Measurements from ENCODE around the gene HSPB9.

Gene HSPB9

GRCh38 chr17:42079541-42079940 is 43.1 kb upstream of the HSPB9 start:
- Mint-ChIP-seq H3K27me3 (ENCODE audit: low read depth) (peaks cover 16% of the 10 kb centered on the region), H3K27ac (no peak overlapping the region), H3K36me3 (ENCODE audit: low read depth) (no peaks in the 10 kb centered on the region), H3K9me3 (no peaks in the 10 kb centered on the region), H3K4me1 (peaks cover 13% of the 10 kb centered on the region), H3K4me3 (no peak overlapping the region)
- no peak for TF ChIP-seq CTCF (IDR thresholded peaks at IDR 0.05; ENCODE audit: unreplicated experiment in 3 of 3)

- Mint-ChIP-seq H3K9me3 (no peaks in the 10 kb centered on the region), H3K27me3 (ENCODE audit: low read depth) (peaks cover 6% of the 10 kb centered on the region), H3K4me3 (no peak overlapping the region), H3K36me3 (ENCODE audit: low read depth) (no peaks in the 10 kb centered on the region), H3K4me1 (peaks cover 13% of the 10 kb centered on the region), H3K27ac (no peak overlapping the region)
- TF ChIP-seq CTCF (IDR thresholded peaks at IDR 0.05; ENCODE audit: unreplicated experiment in 3 of 3), result no peak
Observed at GRCh38 chr17:42081516-42082129, 41.0 kb upstream of the HSPB9 start.

- H3K27ac Mint-ChIP-seq, result peak overlapping the region in 1 of 3 experiments; percentile 50
- no peaks in the 10 kb centered on the region for H3K9me3 Mint-ChIP-seq
- no peak overlapping the region for H3K4me3 Mint-ChIP-seq
- H3K36me3 Mint-ChIP-seq (ENCODE audit: low read depth), result no peaks in the 10 kb centered on the region
- H3K27me3 Mint-ChIP-seq (ENCODE audit: low read depth), result peaks cover 4% of the 10 kb centered on the region
- peaks cover 29% of the 10 kb centered on the region for H3K4me1 Mint-ChIP-seq
- TF ChIP-seq CTCF (IDR thresholded peaks at IDR 0.05; ENCODE audit: unreplicated experiment in 3 of 3), result no peak
Observed at GRCh38 chr17:42087042-42087701, 35.4 kb upstream of the HSPB9 start.

DNA sequence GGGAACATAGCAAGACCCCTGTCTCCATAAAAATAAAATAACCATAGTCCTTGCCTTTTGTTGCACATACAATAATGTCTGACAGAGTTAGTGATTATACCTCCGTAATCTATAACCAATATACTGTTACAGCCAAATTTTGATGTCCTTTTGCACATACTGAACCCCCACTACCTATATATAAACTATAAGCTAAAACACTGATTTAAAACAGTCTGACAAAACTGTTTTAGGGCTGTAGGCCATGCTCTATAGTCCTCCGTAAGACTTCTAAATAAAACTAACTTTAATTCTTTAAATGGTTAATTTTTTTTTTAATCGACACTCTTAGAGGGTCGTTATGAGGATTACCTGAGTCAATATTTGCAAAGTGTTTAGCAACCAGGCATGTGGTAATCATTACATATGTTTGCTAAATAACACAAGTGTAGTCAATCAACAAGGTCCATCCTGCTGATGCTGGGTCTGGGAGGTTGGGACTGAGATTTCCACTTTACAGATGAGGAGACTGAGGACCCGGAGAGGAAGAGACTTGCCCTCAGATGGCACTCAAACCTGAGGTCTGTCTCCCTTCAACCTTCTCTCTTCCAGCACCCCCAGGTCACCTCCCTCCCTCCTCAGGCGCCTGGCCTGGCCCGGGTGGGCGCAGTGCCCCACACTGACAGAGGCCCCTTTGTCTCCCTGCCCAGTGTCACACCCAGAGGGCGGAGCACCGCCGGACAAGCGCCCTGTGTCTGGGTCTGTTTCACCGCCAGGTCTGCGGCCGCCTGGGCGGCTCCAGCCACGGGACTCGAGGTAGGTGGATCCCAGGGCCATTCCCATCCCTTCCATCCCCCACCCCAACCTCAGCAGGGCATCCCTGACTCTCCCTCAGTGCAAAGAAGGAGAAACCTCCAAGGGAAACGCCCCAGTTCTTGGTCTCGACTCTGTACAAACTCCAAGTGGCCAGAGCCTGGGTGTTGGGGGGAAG is 34.6 kb upstream of the HSPB9 start:
- H3K27me3 Mint-ChIP-seq (ENCODE audit: low read depth), result peaks cover 4% of the 10 kb centered on the region
- TF ChIP-seq CTCF (IDR thresholded peaks at IDR 0.05; ENCODE audit: unreplicated experiment in 3 of 3), result no peak

GRCh38 chr17:42088736-42089135 is 33.9 kb upstream of the HSPB9 start:
- no peak for TF ChIP-seq CTCF (IDR thresholded peaks at IDR 0.05; ENCODE audit: unreplicated experiment in 3 of 3)
- no peak overlapping the region for H3K4me3 Mint-ChIP-seq

More for the DNA sequence above, 34.6 kb upstream of the HSPB9 start:
- H3K27ac Mint-ChIP-seq, result peak overlapping the region in 1 of 3 experiments; percentile 50
- no peak overlapping the region for H3K4me3 Mint-ChIP-seq
- peaks cover 29% of the 10 kb centered on the region for H3K4me1 Mint-ChIP-seq
- H3K36me3 Mint-ChIP-seq (ENCODE audit: low read depth), result no peaks in the 10 kb centered on the region
- no peaks in the 10 kb centered on the region for H3K9me3 Mint-ChIP-seq

More at GRCh38 chr17:42088736-42089135, 33.9 kb upstream of the HSPB9 start:
- Mint-ChIP-seq H3K36me3 (ENCODE audit: low read depth) (no peaks in the 10 kb centered on the region), H3K9me3 (no peaks in the 10 kb centered on the region), H3K27me3 (ENCODE audit: low read depth) (peaks cover 4% of the 10 kb centered on the region), H3K27ac (no peak overlapping the region), H3K4me1 (peaks cover 29% of the 10 kb centered on the region)

Data from nephron (organoid).